ENCODE data around the gene SCAF4. TPM values are rescaled to one million over a fixed set of nuclear protein-coding genes. Genes with fewer than 3 reads are reported as not detected.
A peak's percentile ranks its signal among the peaks of the same experiment; 100 is the strongest.
"Not testable (repeated sequence)": the region's sequence is repeated elsewhere in the genome, so short reads cannot be mapped to it uniquely, and the experiment has no call there.

SCAF4 gene, protein sequence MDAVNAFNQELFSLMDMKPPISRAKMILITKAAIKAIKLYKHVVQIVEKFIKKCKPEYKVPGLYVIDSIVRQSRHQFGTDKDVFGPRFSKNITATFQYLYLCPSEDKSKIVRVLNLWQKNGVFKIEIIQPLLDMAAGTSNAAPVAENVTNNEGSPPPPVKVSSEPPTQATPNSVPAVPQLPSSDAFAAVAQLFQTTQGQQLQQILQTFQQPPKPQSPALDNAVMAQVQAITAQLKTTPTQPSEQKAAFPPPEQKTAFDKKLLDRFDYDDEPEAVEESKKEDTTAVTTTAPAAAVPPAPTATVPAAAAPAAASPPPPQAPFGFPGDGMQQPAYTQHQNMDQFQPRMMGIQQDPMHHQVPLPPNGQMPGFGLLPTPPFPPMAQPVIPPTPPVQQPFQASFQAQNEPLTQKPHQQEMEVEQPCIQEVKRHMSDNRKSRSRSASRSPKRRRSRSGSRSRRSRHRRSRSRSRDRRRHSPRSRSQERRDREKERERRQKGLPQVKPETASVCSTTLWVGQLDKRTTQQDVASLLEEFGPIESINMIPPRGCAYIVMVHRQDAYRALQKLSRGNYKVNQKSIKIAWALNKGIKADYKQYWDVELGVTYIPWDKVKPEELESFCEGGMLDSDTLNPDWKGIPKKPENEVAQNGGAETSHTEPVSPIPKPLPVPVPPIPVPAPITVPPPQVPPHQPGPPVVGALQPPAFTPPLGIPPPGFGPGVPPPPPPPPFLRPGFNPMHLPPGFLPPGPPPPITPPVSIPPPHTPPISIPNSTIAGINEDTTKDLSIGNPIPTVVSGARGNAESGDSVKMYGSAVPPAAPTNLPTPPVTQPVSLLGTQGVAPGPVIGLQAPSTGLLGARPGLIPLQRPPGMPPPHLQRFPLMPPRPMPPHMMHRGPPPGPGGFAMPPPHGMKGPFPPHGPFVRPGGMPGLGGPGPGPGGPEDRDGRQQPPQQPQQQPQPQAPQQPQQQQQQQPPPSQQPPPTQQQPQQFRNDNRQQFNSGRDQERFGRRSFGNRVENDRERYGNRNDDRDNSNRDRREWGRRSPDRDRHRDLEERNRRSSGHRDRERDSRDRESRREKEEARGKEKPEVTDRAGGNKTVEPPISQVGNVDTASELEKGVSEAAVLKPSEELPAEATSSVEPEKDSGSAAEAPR
- total RNA-seq: 10 to 100 TPM; 56.5 to 66.9 TPM

DNA sequence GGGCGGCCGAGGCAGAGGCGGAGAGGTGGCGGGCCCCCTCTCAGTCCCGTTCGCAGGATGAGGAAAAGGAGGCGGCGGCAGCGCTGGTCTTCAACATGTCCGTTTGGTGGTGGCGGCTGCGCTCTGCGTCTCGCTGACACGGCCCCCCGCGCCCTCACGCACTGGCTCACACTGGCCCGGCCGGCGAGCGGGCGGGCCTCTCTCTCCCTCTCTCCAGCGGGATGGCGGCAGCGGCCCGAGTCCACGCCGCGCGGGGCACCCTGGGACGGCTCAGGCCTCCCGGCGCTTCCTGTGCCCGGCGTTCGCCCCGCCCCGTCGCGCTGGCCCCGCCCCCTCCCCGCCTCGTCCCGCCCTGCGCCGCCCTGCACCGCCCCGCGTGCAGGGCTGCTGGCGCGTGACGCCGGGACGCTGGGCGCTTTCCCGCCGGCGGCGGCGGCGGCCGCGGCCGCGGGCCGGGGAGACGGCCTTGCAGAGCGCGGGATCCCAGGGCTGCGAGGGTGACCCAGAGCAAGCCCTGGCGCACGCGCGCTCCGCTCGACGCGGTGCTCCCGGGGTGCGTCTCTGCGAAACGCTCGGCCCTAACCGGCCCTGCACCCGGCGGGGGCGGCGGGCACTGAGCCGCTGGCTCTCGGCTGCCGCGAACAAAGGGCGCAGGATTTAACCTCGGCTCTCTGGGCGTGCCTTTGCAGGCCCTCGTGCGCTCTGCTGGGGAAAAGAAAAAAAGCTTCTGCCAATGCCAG, at the start of gene SCAF4:
Gene SCAF4 (minus strand): TSS at position 262 of the 740 bp plus-strand sequence. CDS start 426 bp downstream, outside the sequence.
- DNase-seq (ENCODE audit: low spot score) (peak; percentile 92), ATAC-seq (peak; percentile 94 to 96)
- no peaks in the 10 kb centered on the region for H3K36me3 Mint-ChIP-seq
- no peaks in the 10 kb centered on the region for H3K27me3 Mint-ChIP-seq
- no peaks in the 10 kb centered on the region for H3K9me3 Mint-ChIP-seq
- peaks cover 9% of the 10 kb centered on the region in 2 donors for H3K4me1 Mint-ChIP-seq (ENCODE audit: low read depth in 2 of 2)
- peak within 1 kb of the TSS; percentile 62 to 81 for H3K27ac Mint-ChIP-seq
- no peak within 1 kb of the TSS for H3K4me3 Mint-ChIP-seq

GRCh38 chr21:31780944-31781343, 49.0 kb upstream of the SCAF4 start:
- H3K9me3 Mint-ChIP-seq: no peaks in the 10 kb centered on the region
- peaks cover 13 to 18% of the 10 kb centered on the region in 2 donors for H3K27me3 Mint-ChIP-seq
- peaks cover 0 to 4% of the 10 kb centered on the region in 2 donors for H3K4me1 Mint-ChIP-seq (ENCODE audit: low read depth in 2 of 2)
- no peaks in the 10 kb centered on the region for H3K36me3 Mint-ChIP-seq
- ATAC-seq (no peak), DNase-seq (ENCODE audit: low spot score) (no peak)
- no peak overlapping the region for H3K4me3 Mint-ChIP-seq
- H3K27ac Mint-ChIP-seq: no peak overlapping the region

DNA sequence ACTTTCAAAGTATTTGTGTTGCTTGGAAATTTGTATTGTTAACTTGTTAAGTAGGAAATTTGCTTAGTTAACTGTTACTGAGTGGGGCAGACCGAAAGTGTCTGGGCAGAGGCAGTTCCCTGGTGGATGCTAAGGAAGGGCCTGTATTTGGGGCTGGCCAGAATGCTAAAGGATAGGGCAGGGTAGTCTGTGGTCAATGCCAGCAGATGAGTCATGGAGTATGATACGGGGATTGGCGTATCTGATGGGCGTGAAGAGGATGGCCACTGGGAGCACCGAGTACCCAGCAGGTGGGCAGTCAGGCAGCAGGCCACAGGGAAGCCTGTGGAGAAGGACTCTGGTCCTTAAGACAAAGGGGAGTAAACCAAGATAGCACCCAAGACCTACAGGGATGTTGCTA, 46.6 kb upstream of the SCAF4 start:
- DNase-seq (ENCODE audit: low spot score): no peak
- no peaks in the 10 kb centered on the region for H3K9me3 Mint-ChIP-seq

GRCh38 chr21:31777857-31778256, 45.9 kb upstream of the SCAF4 start:
- no peaks in the 10 kb centered on the region for H3K4me1 Mint-ChIP-seq (ENCODE audit: low read depth in 2 of 2)
- no peak for DNase-seq (ENCODE audit: low spot score)
- no peak for ATAC-seq
- H3K36me3 Mint-ChIP-seq: no peaks in the 10 kb centered on the region
- H3K27me3 Mint-ChIP-seq: peaks cover 11 to 12% of the 10 kb centered on the region in 2 donors
- H3K27ac Mint-ChIP-seq: no peak overlapping the region
- no peak overlapping the region for H3K4me3 Mint-ChIP-seq
- no peaks in the 10 kb centered on the region for H3K9me3 Mint-ChIP-seq

More for the DNA sequence above, 46.6 kb upstream of the SCAF4 start:
- Mint-ChIP-seq H3K4me1 (ENCODE audit: low read depth in 2 of 2) (no peaks in the 10 kb centered on the region), H3K27ac (no peak overlapping the region), H3K36me3 (no peaks in the 10 kb centered on the region), H3K27me3 (peaks cover 13 to 18% of the 10 kb centered on the region in 2 donors), H3K4me3 (no peak overlapping the region)
- ATAC-seq: no peak

- ATAC-seq (no peak), DNase-seq (ENCODE audit: low spot score) (no peak)
- H3K4me3 Mint-ChIP-seq: no peak overlapping the region
- H3K4me1 Mint-ChIP-seq (ENCODE audit: low read depth in 2 of 2): no peaks in the 10 kb centered on the region
- H3K36me3 Mint-ChIP-seq: no peaks in the 10 kb centered on the region
- peaks cover 0 to 5% of the 10 kb centered on the region in 2 donors for H3K27me3 Mint-ChIP-seq
- no peak overlapping the region for H3K27ac Mint-ChIP-seq
- no peaks in the 10 kb centered on the region for H3K9me3 Mint-ChIP-seq
Observed at GRCh38 chr21:31774031-31774430, 42.1 kb upstream of the SCAF4 start.

DNA sequence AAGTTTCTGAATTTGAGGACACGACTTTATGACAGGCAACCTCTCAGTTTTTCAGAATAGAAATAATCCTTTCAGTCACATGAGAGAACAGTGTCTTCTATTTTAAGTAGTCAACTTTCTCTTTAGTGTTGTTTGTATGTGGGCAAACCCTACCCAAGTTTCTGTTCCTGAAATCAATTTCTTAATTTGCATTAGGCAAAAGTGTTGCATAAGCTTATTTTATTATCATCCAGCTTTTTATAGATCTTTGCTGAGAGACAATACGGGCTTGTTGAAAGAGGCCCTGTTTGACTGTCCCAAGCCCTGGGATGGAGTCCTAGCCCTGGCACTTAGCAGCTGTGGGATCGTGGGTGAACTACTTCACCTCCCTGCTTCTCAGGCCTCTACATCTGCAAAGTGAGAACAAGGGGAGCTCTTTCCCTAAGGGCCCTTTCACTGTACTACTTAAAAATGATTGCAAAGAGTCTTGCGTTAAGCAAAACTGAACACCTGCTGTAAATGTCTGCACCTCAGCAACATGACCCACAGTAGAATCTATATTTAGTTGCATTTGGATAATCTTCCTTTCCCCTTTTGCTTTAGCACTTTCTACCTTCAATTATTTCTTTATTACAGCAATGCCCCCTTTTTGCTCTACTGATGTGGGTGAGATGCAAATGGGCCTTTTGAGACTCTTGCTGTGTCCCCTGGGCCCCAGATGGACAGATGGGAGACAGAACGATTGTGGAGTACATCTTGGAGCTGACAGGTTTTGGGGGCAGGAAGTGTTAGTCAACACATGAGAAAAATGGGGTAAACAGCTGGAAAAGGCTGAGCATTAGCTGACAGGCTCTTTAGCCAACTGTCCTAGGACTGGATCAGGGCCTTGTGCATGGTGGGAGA, 41.0 kb upstream of the SCAF4 start:
- Mint-ChIP-seq H3K27ac (no peak overlapping the region), H3K4me1 (ENCODE audit: low read depth in 2 of 2) (no peaks in the 10 kb centered on the region), H3K27me3 (peaks cover 5 to 7% of the 10 kb centered on the region in 2 donors), H3K9me3 (no peaks in the 10 kb centered on the region), H3K4me3 (no peak overlapping the region), H3K36me3 (no peaks in the 10 kb centered on the region)
- ATAC-seq (no peak), DNase-seq (ENCODE audit: low spot score) (no peak)

GRCh38 chr21:31771685-31772084, 39.8 kb upstream of the SCAF4 start:
- DNase-seq (ENCODE audit: low spot score) (no peak), ATAC-seq (no peak)
- Mint-ChIP-seq H3K27ac (no peak overlapping the region), H3K36me3 (no peaks in the 10 kb centered on the region), H3K4me1 (ENCODE audit: low read depth in 2 of 2) (no peaks in the 10 kb centered on the region), H3K9me3 (no peaks in the 10 kb centered on the region), H3K4me3 (no peak overlapping the region), H3K27me3 (peaks cover 5 to 7% of the 10 kb centered on the region in 2 donors)

DNA sequence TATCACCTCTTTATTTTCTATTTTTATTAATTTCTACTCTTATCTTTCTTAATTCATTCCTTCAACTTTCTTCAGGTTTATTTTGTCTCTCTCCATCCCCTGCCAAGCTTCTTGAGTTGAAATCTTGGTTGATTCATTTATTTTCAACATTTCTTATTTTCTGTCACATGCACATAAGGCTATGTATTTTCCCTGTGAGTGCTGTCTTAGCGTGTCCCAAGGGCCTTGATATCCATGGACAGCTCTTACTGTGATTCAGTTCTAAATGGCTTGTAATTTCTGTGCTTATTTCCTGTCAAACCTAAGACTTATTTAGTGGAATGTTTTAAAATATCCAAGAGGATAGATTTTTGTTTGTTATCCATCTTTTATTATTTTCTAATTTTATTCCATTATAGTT, 36.8 kb upstream of the SCAF4 start:
- ATAC-seq: no peak
- H3K4me1 Mint-ChIP-seq (ENCODE audit: low read depth in 2 of 2): no peaks in the 10 kb centered on the region
- H3K27me3 Mint-ChIP-seq: peaks cover under 1 to 12% of the 10 kb centered on the region in 2 donors
- H3K27ac Mint-ChIP-seq: no peak overlapping the region
- no peaks in the 10 kb centered on the region for H3K9me3 Mint-ChIP-seq
- no peak for DNase-seq (ENCODE audit: low spot score)
- no peak overlapping the region for H3K4me3 Mint-ChIP-seq
- H3K36me3 Mint-ChIP-seq: no peaks in the 10 kb centered on the region

DNA sequence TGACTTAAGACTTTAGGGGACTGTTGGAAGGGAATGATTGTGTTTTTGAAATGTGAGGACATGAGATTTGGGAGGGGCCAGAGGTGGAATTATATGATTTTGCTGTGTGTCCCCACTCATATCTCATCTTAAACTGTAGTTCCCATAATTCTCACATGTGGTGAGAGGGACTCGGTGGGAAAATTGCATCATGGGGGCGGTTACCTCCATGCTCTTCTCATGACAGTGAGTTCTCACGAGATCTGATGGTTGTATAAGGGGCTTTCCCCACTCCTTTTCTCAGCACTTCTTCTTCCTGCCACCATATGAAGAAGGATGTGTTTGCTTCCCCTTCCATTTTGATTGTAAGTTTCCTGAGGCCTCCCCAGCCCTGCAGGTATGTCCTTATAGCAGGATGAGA, 35.0 kb upstream of the SCAF4 start:
- no peak for ATAC-seq
- Mint-ChIP-seq H3K27me3 (peaks cover 8 to 15% of the 10 kb centered on the region in 2 donors), H3K4me1 (ENCODE audit: low read depth in 2 of 2) (no peaks in the 10 kb centered on the region), H3K9me3 (no peaks in the 10 kb centered on the region), H3K4me3 (no peak overlapping the region), H3K36me3 (no peaks in the 10 kb centered on the region), H3K27ac (no peak overlapping the region)
- DNase-seq (ENCODE audit: low spot score): no peak

GRCh38 chr21:31765850-31766249, 33.9 kb upstream of the SCAF4 start:
- not testable (repeated sequence) for H3K4me1 Mint-ChIP-seq (ENCODE audit: low read depth in 2 of 2); H3K36me3 Mint-ChIP-seq; H3K27ac Mint-ChIP-seq

GRCh38 chr21:31760931-31761330, 29.0 kb upstream of the SCAF4 start:
- Mint-ChIP-seq H3K27me3 (peaks cover 17 to 19% of the 10 kb centered on the region in 2 donors), H3K4me1 (ENCODE audit: low read depth in 2 of 2) (no peaks in the 10 kb centered on the region), H3K27ac (no peak overlapping the region), H3K9me3 (no peaks in the 10 kb centered on the region), H3K36me3 (no peaks in the 10 kb centered on the region), H3K4me3 (no peak overlapping the region)
- DNase-seq (ENCODE audit: low spot score) (no peak), ATAC-seq (no peak)

More at GRCh38 chr21:31765850-31766249, 33.9 kb upstream of the SCAF4 start:
- DNase-seq (ENCODE audit: low spot score); H3K9me3 Mint-ChIP-seq; ATAC-seq; H3K4me3 Mint-ChIP-seq: not testable (repeated sequence)
- peaks cover 12 to 18% of the 10 kb centered on the region in 2 donors for H3K27me3 Mint-ChIP-seq

DNA sequence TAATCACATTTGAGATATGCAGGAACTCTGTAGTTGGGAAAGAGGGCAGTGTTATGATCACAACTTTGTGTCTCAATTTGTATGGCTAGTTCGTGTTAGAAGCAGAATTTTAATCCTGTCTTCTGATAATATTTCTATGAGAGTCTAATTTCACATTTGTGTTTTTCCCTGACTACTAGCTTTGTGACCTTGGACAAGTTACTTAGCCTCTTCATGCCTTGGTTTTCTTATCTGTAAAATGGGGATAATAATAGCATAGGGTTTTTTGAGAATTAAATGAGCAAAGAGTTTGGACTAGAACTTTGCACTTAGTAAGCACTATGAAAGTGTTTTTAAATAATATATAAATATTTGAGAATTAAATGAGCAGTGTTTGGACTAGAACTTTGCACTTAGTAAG, 24.9 kb upstream of the SCAF4 start:
- H3K36me3 Mint-ChIP-seq: no peaks in the 10 kb centered on the region
- H3K4me1 Mint-ChIP-seq (ENCODE audit: low read depth in 2 of 2): no peaks in the 10 kb centered on the region
- ATAC-seq: no peak

More for the DNA sequence above, 24.9 kb upstream of the SCAF4 start:
- no peak overlapping the region for H3K4me3 Mint-ChIP-seq
- peaks cover 8 to 12% of the 10 kb centered on the region in 2 donors for H3K27me3 Mint-ChIP-seq
- no peak overlapping the region for H3K27ac Mint-ChIP-seq
- no peak for DNase-seq (ENCODE audit: low spot score)
- H3K9me3 Mint-ChIP-seq: no peaks in the 10 kb centered on the region

Measured in natural killer cell treated with Interleukin-12 subunit alpha and Interleukin-12 subunit beta and Interleukin-15 and Interleukin-18, amount 100 ng/mL, for 72 hours (primary cell).